Activated CD4-positive, CD25-positive, alpha-beta regulatory T cell (primary cell): Measurements from ENCODE around the gene MON1B.

ENCODE experiments used
- DNase-seq, 4 experiments: peaks; one replicate each; lab custom pipeline; 2025; lab: John Stamatoyannopoulos, UW

The MON1B gene

DNA sequence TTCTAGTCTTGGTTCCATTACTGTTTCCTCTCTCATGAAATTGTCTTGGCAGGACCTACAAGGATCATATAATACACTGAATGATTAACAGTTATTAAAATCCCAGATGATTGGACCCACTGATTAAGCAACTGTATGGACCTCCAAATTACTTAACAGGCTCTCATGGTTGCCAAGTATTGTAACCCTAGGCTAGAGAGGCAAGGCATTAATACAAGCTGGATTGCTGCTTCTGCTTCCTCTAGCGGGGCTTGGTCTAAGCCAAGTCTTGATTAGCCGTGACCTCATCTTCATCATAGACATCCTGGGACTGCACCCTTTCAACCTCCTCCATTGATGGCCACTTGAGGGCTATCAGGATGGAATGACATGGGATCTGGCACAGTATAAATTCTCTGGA, 55.2 kb downstream of the MON1B start:
- no peak for DNase-seq

- no peak for DNase-seq
Measured at GRCh38 chr16:77250400-77250799, 59.4 kb downstream of the MON1B start.
